Tibial nerve (tissue), 4 donors: Measurements from ENCODE around the gene TNIK. TPM values are rescaled to one million over a fixed set of nuclear protein-coding genes. Genes with fewer than 3 reads are reported as not detected.

Source experiments
- DNase-seq, 2 donors: peaks; one replicate each; pipeline ENCODE4 v3.0.0-alpha.2; 2019; ENCODE audit warnings: low spot score in 2 of 2
- H3K27ac ChIP-seq, 4 donors: fragments of 200-600 bp; sonication (generic) in 3 of 4; one replicate each; pipeline ENCODE4 v1.5.1; 2017 to 2019; ENCODE audit warnings: mild to moderate bottlenecking in 1 of 4
- H3K27me3 ChIP-seq, 2 donors: fragments of 200-600 bp; sonication (generic) in 1 of 2; one replicate each; pipeline versions ENCODE4 v1.5.1 to v1.6.0; 2017 to 2019
- H3K36me3 ChIP-seq, 3 donors: fragments of 200-600 bp; sonication (generic); one replicate each; pipeline ENCODE4 v1.5.1; 2018 to 2019
- H3K4me1 ChIP-seq, 4 donors: fragments of 200-600 bp; sonication (generic) in 3 of 4; one replicate each; pipeline ENCODE4 v1.5.1; 2017 to 2019
- H3K4me3 ChIP-seq, 4 donors: fragments of 200-600 bp; sonication (generic) in 3 of 4; one replicate each; pipeline ENCODE4 v1.5.1; 2017 to 2019; ENCODE audit warnings: mild to moderate bottlenecking in 1 of 4, moderate library complexity in 1 of 4
- H3K9me3 ChIP-seq, 4 donors: fragments of 200-600 bp; sonication (generic) in 3 of 4; one replicate each; pipeline ENCODE4 v1.5.1; 2017 to 2019
- EP300 ChIP-seq, 2 donors: sonication (generic); formaldehyde crosslinking; IDR thresholded peaks; one replicate each; pipeline ENCODE4 v1.6.1; 2017; ENCODE audit warnings: antibody characterized with exemption in 2 of 2, mild to moderate bottlenecking in 1 of 2
- POLR2A ChIP-seq, 2 donors: fragments of 450-650 bp; IDR thresholded peaks; one replicate each; pipeline ENCODE4 v1.6.1; 2017; ENCODE audit warnings: antibody characterized with exemption in 2 of 2, mild to moderate bottlenecking in 2 of 2, moderate library complexity in 2 of 2
- WGBS, 2 donors: methylation state at CpG; one replicate each; pipeline ENCODE4 v1.1.5; 2018; 5-methylcytosine and 5-hydroxymethylcytosine counted together
- total RNA-seq, 4 donors: library from RNA; depleted of rRNA; stranded (reverse); fragments of >200 nt; gene quantifications; one replicate each; pipeline ENCODE4 v1.1.0, GENCODE V29; 2016
- TF ChIP-seq, protein P1 (sequence below), 5 experiments: fragments of 200-600 bp in 3 of 5; fragments of 450-650 bp in 2 of 5; sonication (generic) in 3 of 5; IDR thresholded peaks; one replicate each; pipeline ENCODE4 v1.5.1; 2016 to 2019; ENCODE audit warnings: antibody characterized with exemption in 5 of 5, mild to moderate bottlenecking in 3 of 5, moderate library complexity in 2 of 5

The TNIK gene
- total RNA-seq, 4 donors from 2014 or later = 5.4 to 11.1 (median 7.5) TPM

DNA sequence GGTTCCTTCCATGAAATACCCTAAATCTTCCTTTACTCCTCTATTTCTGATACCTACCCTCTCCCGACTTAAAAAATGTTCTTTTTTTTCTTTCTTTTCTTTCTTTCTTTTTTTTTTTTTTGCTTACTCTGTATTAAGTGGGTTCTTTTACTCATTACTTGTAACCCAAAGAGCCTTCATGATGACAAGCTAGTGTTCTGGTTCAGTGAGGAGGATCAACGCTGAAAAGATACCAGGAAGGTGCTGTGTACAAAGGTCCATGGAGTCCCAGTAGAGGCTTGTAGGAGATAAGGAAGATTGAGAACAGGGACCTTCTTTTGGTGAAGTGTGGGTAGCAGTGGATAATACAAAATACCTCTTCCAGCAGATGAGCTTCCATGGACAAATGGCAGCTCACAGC lies 369.9 kb downstream of the TNIK start:
- DNase-seq = no peak
- no peak overlapping the region for H3K27ac ChIP-seq
- no peaks in the 10 kb centered on the region for H3K27me3 ChIP-seq
- TF ChIP-seq EP300 (IDR thresholded peaks at IDR 0.05) = no peak
- TF ChIP-seq, protein P1, sequence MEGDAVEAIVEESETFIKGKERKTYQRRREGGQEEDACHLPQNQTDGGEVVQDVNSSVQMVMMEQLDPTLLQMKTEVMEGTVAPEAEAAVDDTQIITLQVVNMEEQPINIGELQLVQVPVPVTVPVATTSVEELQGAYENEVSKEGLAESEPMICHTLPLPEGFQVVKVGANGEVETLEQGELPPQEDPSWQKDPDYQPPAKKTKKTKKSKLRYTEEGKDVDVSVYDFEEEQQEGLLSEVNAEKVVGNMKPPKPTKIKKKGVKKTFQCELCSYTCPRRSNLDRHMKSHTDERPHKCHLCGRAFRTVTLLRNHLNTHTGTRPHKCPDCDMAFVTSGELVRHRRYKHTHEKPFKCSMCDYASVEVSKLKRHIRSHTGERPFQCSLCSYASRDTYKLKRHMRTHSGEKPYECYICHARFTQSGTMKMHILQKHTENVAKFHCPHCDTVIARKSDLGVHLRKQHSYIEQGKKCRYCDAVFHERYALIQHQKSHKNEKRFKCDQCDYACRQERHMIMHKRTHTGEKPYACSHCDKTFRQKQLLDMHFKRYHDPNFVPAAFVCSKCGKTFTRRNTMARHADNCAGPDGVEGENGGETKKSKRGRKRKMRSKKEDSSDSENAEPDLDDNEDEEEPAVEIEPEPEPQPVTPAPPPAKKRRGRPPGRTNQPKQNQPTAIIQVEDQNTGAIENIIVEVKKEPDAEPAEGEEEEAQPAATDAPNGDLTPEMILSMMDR (IDR thresholded peaks at IDR 0.05) = no peak
- TF ChIP-seq POLR2A (IDR thresholded peaks at IDR 0.05) = no peak
- H3K36me3 ChIP-seq = no peaks in the 10 kb centered on the region
- no peaks in the 10 kb centered on the region for H3K9me3 ChIP-seq
- 96% methylated on average over 2 of the region's 2 CpGs for WGBS, 2 donors
- peaks cover 0 to 41% (median 2%) of the 10 kb centered on the region in 4 donors for H3K4me1 ChIP-seq
- H3K4me3 ChIP-seq = no peak overlapping the region

DNA sequence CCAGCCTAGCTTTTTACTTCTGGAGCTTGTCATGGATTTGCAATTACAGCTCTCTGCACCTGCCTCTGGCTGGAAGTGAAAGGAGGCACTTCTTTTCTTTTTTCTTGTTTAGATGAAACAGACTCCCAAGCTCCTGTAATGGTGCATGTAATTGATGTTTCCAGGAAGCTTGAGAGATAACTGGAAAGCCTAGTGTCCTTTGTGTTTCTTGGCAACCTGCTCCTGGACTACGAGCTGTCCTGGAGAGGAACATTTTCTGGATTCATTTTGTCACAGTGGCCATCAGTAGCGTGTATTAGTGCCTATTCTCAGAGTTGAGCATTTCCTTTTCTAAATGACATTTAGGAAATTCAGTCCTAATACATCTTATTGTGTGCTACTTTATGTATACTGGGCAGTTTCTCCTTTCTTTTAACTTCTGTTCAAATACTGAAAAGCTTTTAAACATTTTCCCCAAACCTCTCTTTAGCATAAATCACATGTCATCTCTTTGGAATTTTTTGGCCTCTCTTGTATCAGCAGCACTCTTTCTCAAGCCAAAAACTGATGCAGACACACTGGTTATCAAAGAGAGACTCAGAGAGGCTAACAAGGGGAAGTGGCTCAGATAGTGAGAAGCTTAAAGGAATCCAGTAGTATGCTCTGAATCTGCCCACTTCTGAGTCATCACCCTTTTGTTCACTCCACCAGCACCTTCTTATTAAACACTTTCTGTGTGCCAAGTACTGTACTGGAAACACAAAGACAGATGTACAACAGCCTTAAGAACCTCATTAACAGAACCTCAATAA lies 371.0 kb downstream of the TNIK start:
- no peaks in the 10 kb centered on the region for H3K9me3 ChIP-seq
- TF ChIP-seq POLR2A (IDR thresholded peaks at IDR 0.05) = no peak
- TF ChIP-seq EP300 (IDR thresholded peaks at IDR 0.05) = no peak
- TF ChIP-seq, protein P1 (IDR thresholded peaks at IDR 0.05) = no peak
- H3K36me3 ChIP-seq = no peaks in the 10 kb centered on the region
- no peak overlapping the region for H3K4me3 ChIP-seq
- no peak for DNase-seq
- peak overlapping the region in 1 of 4 donors; percentile 32 for H3K27ac ChIP-seq
- H3K27me3 ChIP-seq = no peaks in the 10 kb centered on the region
- 20 to 21% methylated on average over 2 of the region's 2 CpGs for WGBS, 2 donors
- peaks cover 0 to 41% (median 2%) of the 10 kb centered on the region in 4 donors for H3K4me1 ChIP-seq

DNA sequence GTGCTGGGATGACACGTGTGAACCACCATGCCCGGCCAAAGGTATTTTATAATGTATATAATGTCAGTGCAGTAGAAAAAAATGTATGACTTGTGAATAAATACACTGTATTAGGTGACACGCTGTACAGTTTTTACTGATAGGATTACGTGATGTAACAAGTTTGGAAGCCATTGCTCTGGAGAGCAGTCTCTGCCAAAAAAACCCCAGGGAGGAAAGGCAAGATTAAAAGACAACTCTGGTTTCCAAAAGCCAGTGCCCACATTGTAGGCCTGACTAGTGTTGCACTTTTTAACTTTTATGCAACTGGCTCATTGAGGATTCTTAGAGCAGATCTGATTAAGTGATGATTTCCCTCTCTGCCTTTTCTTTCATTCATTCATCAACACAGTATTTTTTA lies 371.7 kb downstream of the TNIK start:
- Histone ChIP-seq H3K9me3 (no peaks in the 10 kb centered on the region), H3K4me1 (peaks cover 0 to 39% (median 2%) of the 10 kb centered on the region in 4 donors), H3K27ac (no peak overlapping the region), H3K27me3 (no peaks in the 10 kb centered on the region), H3K36me3 (no peaks in the 10 kb centered on the region), H3K4me3 (no peak overlapping the region)
- 78 to 87% methylated on average over 4 of the region's 4 CpGs for WGBS, 2 donors
- TF ChIP-seq EP300 (IDR thresholded peaks at IDR 0.05) = no peak
- DNase-seq = no peak

DNA sequence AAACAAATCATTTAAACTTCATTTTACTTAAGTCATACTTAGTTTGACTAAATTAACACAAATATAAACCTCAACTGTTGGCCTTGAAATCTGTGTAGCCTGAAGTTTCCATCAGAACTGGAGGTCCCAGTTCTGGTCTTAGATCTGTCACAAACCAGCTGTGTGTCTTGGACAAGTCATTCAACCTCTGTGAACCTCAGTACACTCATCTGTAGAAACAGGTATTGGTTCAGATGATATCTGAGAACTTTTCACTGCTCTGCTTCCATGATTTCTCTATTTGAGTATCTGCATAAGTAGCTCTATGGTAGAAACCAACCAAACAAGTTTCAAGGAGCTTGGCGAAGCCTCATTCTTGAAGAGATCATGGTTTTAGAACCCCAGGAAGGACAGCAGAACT lies 373.3 kb downstream of the TNIK start:
- 100% methylated on average over 1 of the region's 1 CpG for WGBS, 2 donors
- Histone ChIP-seq H3K27ac (no peak overlapping the region), H3K4me3 (no peak overlapping the region), H3K9me3 (no peaks in the 10 kb centered on the region), H3K4me1 (peaks cover 0 to 25% (median 0%) of the 10 kb centered on the region in 4 donors), H3K27me3 (no peaks in the 10 kb centered on the region), H3K36me3 (no peaks in the 10 kb centered on the region)
- no peak for DNase-seq
- TF ChIP-seq, protein P1 (IDR thresholded peaks at IDR 0.05) = no peak
- no peak for TF ChIP-seq EP300 (IDR thresholded peaks at IDR 0.05)
- no peak for TF ChIP-seq POLR2A (IDR thresholded peaks at IDR 0.05)

DNA sequence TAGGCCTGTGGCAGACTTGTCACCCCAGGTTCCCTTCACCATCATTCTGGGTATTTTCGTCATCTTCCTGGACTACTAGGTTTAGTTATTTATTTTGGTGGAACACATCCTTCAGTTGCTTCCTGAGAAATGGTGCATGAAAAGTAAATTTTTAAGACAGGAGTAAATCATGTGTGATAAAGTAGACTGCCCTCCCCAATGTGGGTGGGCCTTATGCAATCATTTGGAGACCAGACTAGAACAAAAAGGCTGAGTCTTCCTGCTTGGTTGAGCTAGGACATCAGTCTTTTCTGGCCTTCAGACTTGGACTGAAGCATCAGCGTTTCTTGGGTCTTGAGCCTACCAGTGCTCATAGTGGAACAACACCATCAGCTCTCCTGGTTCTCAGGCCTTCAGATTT lies 382.9 kb downstream of the TNIK start:
- H3K4me1 ChIP-seq = no peaks in the 10 kb centered on the region
- H3K27ac ChIP-seq = no peak overlapping the region
- no peaks in the 10 kb centered on the region for H3K9me3 ChIP-seq
- WGBS, 2 donors = 94 to 97% methylated on average over 2 of the region's 2 CpGs
- TF ChIP-seq EP300 (IDR thresholded peaks at IDR 0.05) (no peak), POLR2A (IDR thresholded peaks at IDR 0.05) (no peak)
- TF ChIP-seq, protein P1 (IDR thresholded peaks at IDR 0.05) = no peak
- H3K4me3 ChIP-seq = no peak overlapping the region
- no peak for DNase-seq
- no peaks in the 10 kb centered on the region for H3K27me3 ChIP-seq
- H3K36me3 ChIP-seq = no peaks in the 10 kb centered on the region
